B cell (primary cell): ENCODE results near the gene SLC4A4. TPM values are rescaled to one million over a fixed set of nuclear protein-coding genes. Genes with fewer than 3 reads are reported as not detected.

Experiments used
- ATAC-seq: fragments of 200-7000 bp; cut with Tn5 transposase; one replicate; pipeline ENCODE4 v1.10.0; 2021; ENCODE audit warnings: low read depth, mild to moderate bottlenecking, moderate number of reproducible peaks, moderate library complexity
- CTCF ChIA-PET: fragments of 350-600 bp; sonication (Branson Sonifier 250); formaldehyde crosslinking; loops from one replicate; lab custom pipeline; 2021; ENCODE audit warnings: antibody characterized with exemption, inconsistent platforms; lab: Charles Lee
- POLR2A ChIA-PET: fragments of 350-600 bp; sonication (Branson Sonifier 250); formaldehyde crosslinking; loops from one replicate; lab custom pipeline; 2021; ENCODE audit warnings: antibody characterized with exemption; lab: Charles Lee
- DNase-seq: peaks from one replicate; pipeline ENCODE4 v3.0.0; 2013
- H2AFZ ChIP-seq: 2 replicates; pipeline ENCODE4 v1.6.1; 2012; ENCODE audit warnings: mild to moderate bottlenecking, low read depth, low read length; ENCODE audit not compliant: insufficient read depth, poor library complexity, severe bottlenecking
- H3K27ac ChIP-seq, 2 donors: 1 replicate in 1 of 2; 2 replicates in 1 of 2; pipeline ENCODE4 v1.5.1; 2012 to 2013; ENCODE audit warnings: low read length in 2 of 2, mild to moderate bottlenecking in 2 of 2, moderate library complexity in 1 of 2
- H3K27me3 ChIP-seq, 4 experiments: fragments of 200-600 bp in 1 of 4; sonication (generic) in 1 of 4; replicated peaks in 1 of 4; 1 replicate in 2 of 4; 2 replicates in 2 of 4; pipeline versions ENCODE4 v1.6.1 to v1.7.0; 2013 to 2016; ENCODE audit warnings: low read length in 3 of 4, mild to moderate bottlenecking in 2 of 4, mixed read lengths in 1 of 4, moderate library complexity in 1 of 4; ENCODE audit not compliant: insufficient read depth in 4 of 4, control insufficient read depth in 3 of 4; ENCODE audit errors: control extremely low read depth in 1 of 4
- H3K36me3 ChIP-seq, 2 experiments: replicated peaks in 1 of 2; 1 replicate in 1 of 2; 2 replicates in 1 of 2; pipeline versions ENCODE4 v1.6.1 to v1.7.1; 2013; ENCODE audit warnings: low read length in 1 of 2; ENCODE audit not compliant: insufficient read depth in 2 of 2, control insufficient read depth in 1 of 2; ENCODE audit errors: control extremely low read depth in 1 of 2, extremely low read depth in 1 of 2
- H3K4me1 ChIP-seq, 2 donors: fragments of 200-600 bp in 1 of 2; sonication (generic) in 1 of 2; 1 replicate in 1 of 2; 2 replicates in 1 of 2; pipeline versions ENCODE4 v1.5.1 to v1.6.1; 2013 to 2017; ENCODE audit warnings: low read length in 2 of 2; ENCODE audit not compliant: control insufficient read depth in 2 of 2, insufficient read depth in 2 of 2
- H3K4me2 ChIP-seq: replicated peaks from 2 replicates; pipeline ENCODE3; 2012; ENCODE audit warnings: mild to moderate bottlenecking, low read depth, low read length; ENCODE audit not compliant: poor library complexity, severe bottlenecking
- H3K4me3 ChIP-seq, 5 experiments: fragments of 200-600 bp in 1 of 5; sonication (generic) in 1 of 5; 1 replicate in 3 of 5; 2 replicates in 2 of 5; pipeline versions ENCODE4 v1.5.1 to v1.7.0; 2011 to 2016; ENCODE audit warnings: low read length in 4 of 5, mild to moderate bottlenecking in 4 of 5, low read depth in 2 of 5, control low read depth in 1 of 5, moderate library complexity in 1 of 5; ENCODE audit not compliant: insufficient read depth in 1 of 5; ENCODE audit errors: control extremely low read depth in 1 of 5, extremely low read depth in 1 of 5
- H3K79me2 ChIP-seq: fragments of 200-600 bp; sonication (generic); one replicate; pipeline ENCODE4 v1.6.0; 2016; ENCODE audit warnings: low read length; ENCODE audit not compliant: control insufficient read depth, insufficient read depth
- H3K9ac ChIP-seq: fragments of 200-600 bp; sonication (generic); 2 replicates; pipeline ENCODE4 v1.6.1; 2017; ENCODE audit warnings: mild to moderate bottlenecking, low read length, moderate library complexity
- H3K9me3 ChIP-seq, 3 donors: one replicate each; pipeline versions ENCODE4 v1.6.1 to v1.7.1; 2013; ENCODE audit warnings: low read length in 2 of 3; ENCODE audit not compliant: control insufficient read depth in 2 of 3, insufficient read depth in 1 of 3; ENCODE audit errors: control extremely low read depth in 1 of 3
- H4K20me1 ChIP-seq: 2 replicates; pipeline ENCODE4 v1.6.0; 2012; ENCODE audit warnings: mild to moderate bottlenecking, low read length; ENCODE audit not compliant: insufficient read depth, control insufficient read depth, poor library complexity, severe bottlenecking
- H3K27ac Mint-ChIP-seq: one replicate; pipeline ENCODE4 v1.8.0; 2021; ENCODE audit warnings: mixed read lengths
- H3K27me3 Mint-ChIP-seq: one replicate; pipeline ENCODE4 v1.8.0; 2021; ENCODE audit warnings: mixed read lengths
- H3K4me1 Mint-ChIP-seq: one replicate; pipeline ENCODE4 v1.8.0; 2021; ENCODE audit warnings: mixed read lengths
- H3K4me3 Mint-ChIP-seq: one replicate; pipeline ENCODE4 v1.8.0; 2021; ENCODE audit warnings: mixed read lengths
- H3K9me3 Mint-ChIP-seq: one replicate; pipeline ENCODE4 v1.8.0; 2022; ENCODE audit warnings: mixed read lengths; ENCODE audit not compliant: insufficient read depth
- EZH2 ChIP-seq: IDR thresholded peaks from 2 replicates; pipeline ENCODE4 v1.6.1; 2012; ENCODE audit warnings: borderline replicate concordance, low read depth, mild to moderate bottlenecking, moderate library complexity, low read length; ENCODE audit not compliant: insufficient read depth, poor library complexity, severe bottlenecking
- WGBS: methylation state at CpG from one replicate; pipeline ENCODE4 v1.1.5; 2013; ENCODE audit warnings: missing lambda C conversion rate; ENCODE audit not compliant: insufficient coverage; 5-methylcytosine and 5-hydroxymethylcytosine counted together
- intact Hi-C: fragments of 100-400 bp; cut with micrococcal nuclease; formaldehyde crosslinking; loops from one replicate; pipeline ENCODE4 v1.10.0; 2022
- polyA plus RNA-seq: library from polyadenylated mRNA; depleted of rRNA; stranded (reverse); fragments of >200 nt; gene quantifications from 2 replicates; pipeline ENCODE4 v1.2.3, GENCODE V29; 2012
- total RNA-seq, 2 donors: library from RNA; stranded (reverse); fragments of 120-200 nt in 1 of 2; gene quantifications; 1 replicate in 1 of 2; 2 replicates in 1 of 2; pipeline versions ENCODE4 v1.2.3 to v1.2.4, GENCODE V29; 2013 to 2022
- TF ChIP-seq, protein P1 (sequence below): fragments of 200-600 bp; IDR thresholded peaks from one replicate; pipeline ENCODE4 v1.8.0; 2022; ENCODE audit warnings: antibody characterized with exemption, mild to moderate bottlenecking

Gene SLC4A4
- total and polyA plus RNA-seq, 2 donors (not counting 1 experiment from before 2014, with no cell fraction given): not detected

DNA sequence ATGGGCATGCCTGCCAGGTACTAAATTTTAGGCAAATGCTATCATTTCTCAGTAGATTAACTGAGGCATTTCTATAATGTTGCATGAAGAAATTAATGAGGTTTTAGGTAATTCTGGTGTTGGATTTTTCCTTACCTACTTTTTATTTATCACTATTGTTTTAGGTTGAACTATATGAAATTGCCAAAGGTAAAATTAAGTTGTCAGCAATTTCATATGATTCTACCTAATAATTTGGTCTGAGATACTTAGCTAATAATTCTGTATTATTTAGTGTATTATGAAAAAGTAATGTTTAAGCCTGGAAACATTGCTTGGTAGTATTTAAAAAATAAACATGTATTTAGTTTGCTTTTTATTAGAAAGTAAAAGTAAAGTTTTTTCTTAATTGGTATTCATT lies 22.7 kb downstream of the SLC4A4 start:
- POLR2A ChIA-PET: no interaction called here
- H3K9ac ChIP-seq: no peak overlapping the region
- no peak overlapping the region for H3K27ac ChIP-seq
- H2AFZ ChIP-seq: no peak overlapping the region
- DNase-seq (no peak), ATAC-seq (no peak)
- Mint-ChIP-seq H3K27ac (no peak overlapping the region), H3K27me3 (no peaks in the 10 kb centered on the region), H3K4me3 (no peak overlapping the region), H3K4me1 (no peaks in the 10 kb centered on the region), H3K9me3 (no peaks in the 10 kb centered on the region)
- TF ChIP-seq, protein P1, sequence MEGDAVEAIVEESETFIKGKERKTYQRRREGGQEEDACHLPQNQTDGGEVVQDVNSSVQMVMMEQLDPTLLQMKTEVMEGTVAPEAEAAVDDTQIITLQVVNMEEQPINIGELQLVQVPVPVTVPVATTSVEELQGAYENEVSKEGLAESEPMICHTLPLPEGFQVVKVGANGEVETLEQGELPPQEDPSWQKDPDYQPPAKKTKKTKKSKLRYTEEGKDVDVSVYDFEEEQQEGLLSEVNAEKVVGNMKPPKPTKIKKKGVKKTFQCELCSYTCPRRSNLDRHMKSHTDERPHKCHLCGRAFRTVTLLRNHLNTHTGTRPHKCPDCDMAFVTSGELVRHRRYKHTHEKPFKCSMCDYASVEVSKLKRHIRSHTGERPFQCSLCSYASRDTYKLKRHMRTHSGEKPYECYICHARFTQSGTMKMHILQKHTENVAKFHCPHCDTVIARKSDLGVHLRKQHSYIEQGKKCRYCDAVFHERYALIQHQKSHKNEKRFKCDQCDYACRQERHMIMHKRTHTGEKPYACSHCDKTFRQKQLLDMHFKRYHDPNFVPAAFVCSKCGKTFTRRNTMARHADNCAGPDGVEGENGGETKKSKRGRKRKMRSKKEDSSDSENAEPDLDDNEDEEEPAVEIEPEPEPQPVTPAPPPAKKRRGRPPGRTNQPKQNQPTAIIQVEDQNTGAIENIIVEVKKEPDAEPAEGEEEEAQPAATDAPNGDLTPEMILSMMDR: no peak
- TF ChIP-seq EZH2: no peak
- H3K9me3 ChIP-seq: no peaks in the 10 kb centered on the region
- no peaks in the 10 kb centered on the region for H3K36me3 ChIP-seq
- CTCF ChIA-PET: no interaction called here
- no peaks in the 10 kb centered on the region for H3K27me3 ChIP-seq
- intact Hi-C loops: no loop called here
- H3K79me2 ChIP-seq: no peaks in the 10 kb centered on the region
- no peak overlapping the region for H3K4me3 ChIP-seq
- no peaks in the 10 kb centered on the region for H3K4me1 ChIP-seq
- H3K4me2 ChIP-seq: no peak overlapping the region
- no peaks in the 10 kb centered on the region for H4K20me1 ChIP-seq

DNA sequence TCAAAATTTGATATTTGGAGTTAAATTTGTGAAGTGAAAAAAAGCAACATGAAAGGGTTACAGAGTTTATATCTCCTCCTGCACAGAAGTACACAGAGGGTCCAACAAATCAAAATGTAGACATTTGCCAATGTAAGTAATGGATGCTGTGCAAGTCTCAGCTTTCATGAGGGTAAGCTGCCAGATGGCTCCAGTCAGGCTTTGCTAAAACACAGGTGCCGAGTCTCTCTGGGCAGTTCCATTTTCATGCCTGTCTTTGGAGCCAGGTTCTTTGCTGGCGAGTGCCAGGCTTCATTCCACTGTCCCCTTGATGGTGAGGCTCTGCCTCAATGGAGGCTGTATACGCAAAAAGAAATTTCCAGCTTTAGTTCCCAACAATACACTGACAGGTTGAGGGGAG lies 27.9 kb downstream of the SLC4A4 start:
- ChIA-PET CTCF (no interaction called here), POLR2A (no interaction called here)
- Histone ChIP-seq H3K36me3 (no peaks in the 10 kb centered on the region), H3K27me3 (no peaks in the 10 kb centered on the region), H2AFZ (no peak overlapping the region), H3K9me3 (no peaks in the 10 kb centered on the region), H3K4me1 (no peaks in the 10 kb centered on the region), H3K9ac (no peak overlapping the region), H3K4me3 (no peak overlapping the region), H4K20me1 (no peaks in the 10 kb centered on the region), H3K4me2 (no peak overlapping the region), H3K27ac (no peak overlapping the region), H3K79me2 (no peaks in the 10 kb centered on the region)
- no peak for TF ChIP-seq EZH2
- TF ChIP-seq, protein P1: no peak
- DNase-seq: no peak
- H3K9me3 Mint-ChIP-seq: no peaks in the 10 kb centered on the region
- WGBS: 89% methylated on average over 2 of the region's 3 CpGs
- H3K4me3 Mint-ChIP-seq: no peak overlapping the region
- H3K27me3 Mint-ChIP-seq: no peaks in the 10 kb centered on the region
- ATAC-seq: no peak
- intact Hi-C loops: no loop called here
- H3K27ac Mint-ChIP-seq: no peak overlapping the region
- no peaks in the 10 kb centered on the region for H3K4me1 Mint-ChIP-seq
